T-helper 22 cell (primary cell): ENCODE measurements around the gene POLE.

Source experiments
- DNase-seq: peaks from one replicate; pipeline ENCODE4 v3.0.0-alpha.2; 2020; ENCODE audit warnings: low read depth

POLE gene

GRCh38 chr12:132653567-132654290 is 33.4 kb downstream of the POLE start:
- no peak for DNase-seq

GRCh38 chr12:132651444-132652100 is 35.6 kb downstream of the POLE start:
- no peak for DNase-seq

GRCh38 chr12:132649226-132649945 is 37.8 kb downstream of the POLE start:
- DNase-seq: no peak

- DNase-seq: no peak
Measured at GRCh38 chr12:132648616-132649225, 38.4 kb downstream of the POLE start.

- no peak for DNase-seq
Measured at GRCh38 chr12:132647858-132648257, 39.3 kb downstream of the POLE start.

- no peak for DNase-seq
Measured at GRCh38 chr12:132646850-132647249, 40.3 kb downstream of the POLE start.

- no peak for DNase-seq
Measured at GRCh38 chr12:132642846-132643835, 44.0 kb downstream of the POLE start.

- no peak for DNase-seq
Measured at GRCh38 chr12:132641811-132642650, 45.1 kb downstream of the POLE start.

- no peak for DNase-seq
Measured at GRCh38 chr12:132640936-132641335, 46.2 kb downstream of the POLE start.

- no peak for DNase-seq
Measured at GRCh38 chr12:132639956-132640520, 47.1 kb downstream of the POLE start.

- DNase-seq: no peak
Measured at GRCh38 chr12:132638541-132639408, 48.4 kb downstream of the POLE start.

GRCh38 chr12:132637811-132638210 is 49.3 kb downstream of the POLE start:
- no peak for DNase-seq

- no peak for DNase-seq
Measured at GRCh38 chr12:132635076-132635955, 51.8 kb downstream of the POLE start.

- no peak for DNase-seq
Measured at GRCh38 chr12:132634411-132634990, 52.6 kb downstream of the POLE start.

- DNase-seq: no peak
Measured at GRCh38 chr12:132633901-132634300, 53.2 kb downstream of the POLE start.

GRCh38 chr12:132633398-132633797 is 53.7 kb downstream of the POLE start:
- no peak for DNase-seq

GRCh38 chr12:132632521-132633228 is 54.5 kb downstream of the POLE start:
- no peak for DNase-seq
